K562 (cell line): ENCODE data around the gene IL11. TPM values are rescaled to one million over a fixed set of nuclear protein-coding genes. Genes with fewer than 3 reads are reported as not detected.

ENCODE experiments used
- BDP1 ChIP-seq: IDR thresholded peaks from 3 replicates; pipeline ENCODE4 v1.6.1; 2011; ENCODE audit not compliant: insufficient read length, insufficient read depth
- ERF ChIP-seq: fragments of 450-650 bp; formaldehyde crosslinking; IDR thresholded peaks from 2 replicates; pipeline ENCODE4 v1.4.0; 2020; ENCODE audit warnings: mild to moderate bottlenecking, mixed read lengths
- HLTF ChIP-seq: fragments of 450-650 bp; IDR thresholded peaks from 2 replicates; pipeline ENCODE4 v1.6.1; 2016
- ILF3 ChIP-seq: fragments of 450-650 bp; IDR thresholded peaks from 2 replicates; pipeline ENCODE4 v1.6.1; 2018; ENCODE audit warnings: antibody characterized with exemption, mild to moderate bottlenecking, moderate library complexity, borderline replicate concordance
- MBD2 ChIP-seq: sonication (generic); IDR thresholded peaks from 2 replicates; pipeline ENCODE4 v1.6.1; 2016; ENCODE audit warnings: low read depth, borderline replicate concordance
- MYC ChIP-seq, 2 experiments: fragments of 250-450 bp in 1 of 2; sonication (Bioruptor Pico) in 1 of 2; IDR thresholded peaks; 2 replicates each; pipeline versions ENCODE4 v1.5.1 to v1.6.1; 2012 to 2021; ENCODE audit warnings: low read depth in 2 of 2, borderline replicate concordance in 1 of 2, improper control_type of control experiment in 1 of 2, low read length in 1 of 2, mild to moderate bottlenecking in 1 of 2, moderate library complexity in 1 of 2
- PHB2 ChIP-seq: fragments of 450-650 bp; IDR thresholded peaks from 2 replicates; pipeline ENCODE4 v1.6.1; 2017; ENCODE audit warnings: low read depth
- POLR3G ChIP-seq: IDR thresholded peaks from 2 replicates; pipeline ENCODE4 v1.6.1; 2011; ENCODE audit not compliant: insufficient read length, insufficient replicate concordance; ENCODE audit errors: extremely low read depth
- RAD21 ChIP-seq, 2 experiments: fragments of 250-450 bp in 1 of 2; fragments of 450-650 bp in 1 of 2; sonication (Bioruptor Pico) in 1 of 2; formaldehyde crosslinking in 1 of 2; IDR thresholded peaks in 1 of 2; conservative IDR thresholded peaks in 1 of 2; 2 replicates each; pipeline versions ENCODE4 v1.4.0 to v1.8.0; 2020 to 2022; ENCODE audit warnings: mild to moderate bottlenecking in 2 of 2, moderate library complexity in 1 of 2
- RERE ChIP-seq: sonication (generic); formaldehyde crosslinking; IDR thresholded peaks from 2 replicates; pipeline ENCODE4 v1.8.0; 2023; ENCODE audit warnings: missing genetic modification reagents, mild to moderate bottlenecking, borderline replicate concordance
- RFX5 ChIP-seq: IDR thresholded peaks from 2 replicates; pipeline ENCODE4 v1.6.1; 2011; ENCODE audit warnings: low read depth, mild to moderate bottlenecking, improper control_type of control experiment, low read length
- SMC3 ChIP-seq: conservative IDR thresholded peaks from 2 replicates; pipeline ENCODE4 v1.6.1; 2011; ENCODE audit warnings: low read depth, low read length, improper control_type of control experiment; ENCODE audit not compliant: insufficient read depth
- ZBTB8A ChIP-seq: fragments of 450-650 bp; IDR thresholded peaks from 2 replicates; pipeline ENCODE4 v1.6.1; 2018; ENCODE audit warnings: mild to moderate bottlenecking, moderate library complexity; ENCODE audit not compliant: partially characterized antibody
- ZNF217 ChIP-seq: sonication (generic); formaldehyde crosslinking; IDR thresholded peaks from 2 replicates; pipeline ENCODE4 v1.8.0; 2022; ENCODE audit warnings: mild to moderate bottlenecking, missing genetic modification reagents
- ZNF224 ChIP-seq: sonication (generic); formaldehyde crosslinking; IDR thresholded peaks from 2 replicates; pipeline ENCODE4 v1.8.0; 2022; ENCODE audit warnings: mild to moderate bottlenecking, missing genetic modification reagents
- ZNF253 ChIP-seq: fragments of 250-450 bp; sonication (Bioruptor Pico); conservative IDR thresholded peaks from 2 replicates; pipeline ENCODE4 v1.6.1; 2021; ENCODE audit warnings: mild to moderate bottlenecking
- polyA plus RNA-seq, 8 experiments: library from polyadenylated mRNA; depleted of rRNA in 4 of 8; stranded (reverse) in 5 of 8; unstranded in 3 of 8; fragments of >200 nt; fragmentation: Nextera tagmentation in 2 of 8; fragmentation: Illumina TruSeq in 1 of 8; extraction: Ambion mirVana in 2 of 8; extraction: Trizol in 1 of 8; gene quantifications; 2 replicates each; pipeline versions ENCODE4 v1.2.1 to v1.2.3, GENCODE V29; 2011 to 2014; ENCODE audit warnings: inconsistent platforms in 1 of 8, missing spikeins in 1 of 8
- total RNA-seq, 7 experiments: library from RNA; depleted of rRNA in 6 of 7; stranded (reverse); fragments of >200 nt in 6 of 7; fragmentation: Illumina TruSeq in 2 of 7; extraction: Trizol in 2 of 7; gene quantifications; 2 replicates each; pipeline versions ENCODE4 v1.2.1 to v1.2.3, GENCODE V29; 2011 to 2021; ENCODE audit warnings: low replicate concordance in 1 of 7
- TF ChIP-seq, protein P1 (sequence below): fragments of 450-650 bp; IDR thresholded peaks from 2 replicates; pipeline ENCODE4 v1.7.0; 2016; ENCODE audit warnings: borderline replicate concordance
- TF ChIP-seq, protein P2 (sequence below): fragments of 450-650 bp; IDR thresholded peaks from 2 replicates; pipeline ENCODE4 v1.6.1; 2018; ENCODE audit warnings: mild to moderate bottlenecking, low read depth; ENCODE audit not compliant: partially characterized antibody
- TF ChIP-seq, protein P3 (sequence below): fragments of 250-450 bp; sonication (Bioruptor Pico); IDR thresholded peaks from 2 replicates; pipeline ENCODE4 v1.8.0; 2021; ENCODE audit warnings: mild to moderate bottlenecking, moderate library complexity

The IL11 gene
- total and polyA plus RNA-seq, 9 of the 15 experiments (the other 6 are each of a cell fraction or from before 2014, with no cell fraction given) = 0.04 to 0.42 (median 0.06) TPM; not detected in 6

DNA sequence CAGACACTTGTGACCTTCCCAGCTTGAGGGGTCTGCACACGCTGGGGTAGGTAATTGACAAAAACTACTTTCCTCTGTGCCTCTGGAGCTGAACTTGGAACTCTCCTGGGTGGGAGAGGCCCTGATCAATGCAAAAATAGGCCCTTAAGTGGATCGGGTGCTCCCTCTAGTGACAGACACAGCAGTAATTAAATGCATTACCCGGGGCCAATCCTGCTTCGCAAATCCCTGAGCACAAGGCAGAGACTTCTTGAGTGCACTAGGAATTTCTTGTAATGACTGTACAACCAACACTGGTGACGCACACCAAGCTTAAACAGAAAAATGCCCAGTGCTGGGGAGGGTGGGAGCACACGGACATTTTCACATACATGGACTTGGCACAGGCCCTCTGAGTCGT, 47.9 kb upstream of the IL11 start (continued):
- TF ChIP-seq, protein P1, sequence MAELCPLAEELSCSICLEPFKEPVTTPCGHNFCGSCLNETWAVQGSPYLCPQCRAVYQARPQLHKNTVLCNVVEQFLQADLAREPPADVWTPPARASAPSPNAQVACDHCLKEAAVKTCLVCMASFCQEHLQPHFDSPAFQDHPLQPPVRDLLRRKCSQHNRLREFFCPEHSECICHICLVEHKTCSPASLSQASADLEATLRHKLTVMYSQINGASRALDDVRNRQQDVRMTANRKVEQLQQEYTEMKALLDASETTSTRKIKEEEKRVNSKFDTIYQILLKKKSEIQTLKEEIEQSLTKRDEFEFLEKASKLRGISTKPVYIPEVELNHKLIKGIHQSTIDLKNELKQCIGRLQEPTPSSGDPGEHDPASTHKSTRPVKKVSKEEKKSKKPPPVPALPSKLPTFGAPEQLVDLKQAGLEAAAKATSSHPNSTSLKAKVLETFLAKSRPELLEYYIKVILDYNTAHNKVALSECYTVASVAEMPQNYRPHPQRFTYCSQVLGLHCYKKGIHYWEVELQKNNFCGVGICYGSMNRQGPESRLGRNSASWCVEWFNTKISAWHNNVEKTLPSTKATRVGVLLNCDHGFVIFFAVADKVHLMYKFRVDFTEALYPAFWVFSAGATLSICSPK = no peak
- TF ChIP-seq POLR3G (no peak), ILF3 (no peak), ZNF224 (CRISPR knock-in tag) (no peak), HLTF (no peak), RFX5 (no peak), MBD2 (0 out of 2 replicates have a peak, but pooled peaks have one; percentile 19), SMC3 (peak; percentile 88), ZNF217 (CRISPR knock-in tag) (no peak), BDP1 (no peak), PHB2 (no peak), ZBTB8A (no peak), RERE (CRISPR knock-in tag) (no peak), MYC (IDR thresholded peaks at IDR 0.05; ENCODE audit: low read depth, low read length) (no peak), MYC (CRISPR knock-in tag; IDR thresholded peaks at IDR 0.05; ENCODE audit: borderline replicate concordance, low read depth) (no peak), ZNF253 (CRISPR knock-in tag) (no peak), ERF (CRISPR knock-in tag) (no peak), RAD21 (CRISPR knock-in tag; conservative IDR thresholded peaks at IDR 0.05 in 1 of 2, IDR thresholded peaks at IDR 0.05 in 1 of 2) (peak; percentile 81 to 91)
- TF ChIP-seq, protein P2, sequence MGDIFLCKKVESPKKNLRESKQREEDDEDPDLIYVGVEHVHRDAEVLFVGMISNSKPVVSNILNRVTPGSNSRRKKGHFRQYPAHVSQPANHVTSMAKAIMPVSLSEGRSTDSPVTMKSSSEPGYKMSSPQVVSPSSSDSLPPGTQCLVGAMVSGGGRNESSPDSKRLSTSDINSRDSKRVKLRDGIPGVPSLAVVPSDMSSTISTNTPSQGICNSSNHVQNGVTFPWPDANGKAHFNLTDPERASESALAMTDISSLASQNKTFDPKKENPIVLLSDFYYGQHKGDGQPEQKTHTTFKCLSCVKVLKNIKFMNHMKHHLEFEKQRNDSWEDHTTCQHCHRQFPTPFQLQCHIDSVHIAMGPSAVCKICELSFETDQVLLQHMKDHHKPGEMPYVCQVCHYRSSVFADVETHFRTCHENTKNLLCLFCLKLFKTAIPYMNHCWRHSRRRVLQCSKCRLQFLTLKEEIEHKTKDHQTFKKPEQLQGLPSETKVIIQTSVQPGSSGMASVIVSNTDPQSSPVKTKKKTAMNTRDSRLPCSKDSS = no peak
- TF ChIP-seq, protein P3, sequence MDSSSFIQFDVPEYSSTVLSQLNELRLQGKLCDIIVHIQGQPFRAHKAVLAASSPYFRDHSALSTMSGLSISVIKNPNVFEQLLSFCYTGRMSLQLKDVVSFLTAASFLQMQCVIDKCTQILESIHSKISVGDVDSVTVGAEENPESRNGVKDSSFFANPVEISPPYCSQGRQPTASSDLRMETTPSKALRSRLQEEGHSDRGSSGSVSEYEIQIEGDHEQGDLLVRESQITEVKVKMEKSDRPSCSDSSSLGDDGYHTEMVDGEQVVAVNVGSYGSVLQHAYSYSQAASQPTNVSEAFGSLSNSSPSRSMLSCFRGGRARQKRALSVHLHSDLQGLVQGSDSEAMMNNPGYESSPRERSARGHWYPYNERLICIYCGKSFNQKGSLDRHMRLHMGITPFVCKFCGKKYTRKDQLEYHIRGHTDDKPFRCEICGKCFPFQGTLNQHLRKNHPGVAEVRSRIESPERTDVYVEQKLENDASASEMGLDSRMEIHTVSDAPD (CRISPR knock-in tag) = no peak
